H1 (cell line): ENCODE data around the gene COQ9. TPM values are rescaled to one million over a fixed set of nuclear protein-coding genes. Genes with fewer than 3 reads are reported as not detected.

Source experiments
- BCL11A ChIP-seq, 2 experiments: IDR thresholded peaks; one replicate each; pipeline ENCODE4 v1.6.1; 2011; ENCODE audit warnings: low read depth in 2 of 2, low read length in 2 of 2, mild to moderate bottlenecking in 2 of 2
- EP300 ChIP-seq, 2 experiments: IDR thresholded peaks; 1 replicate in 1 of 2; 2 replicates in 1 of 2; pipeline ENCODE4 v1.6.1; 2011 to 2012; ENCODE audit warnings: low read depth in 2 of 2, low read length in 2 of 2, mild to moderate bottlenecking in 2 of 2, borderline replicate concordance in 1 of 2, inconsistent platforms in 1 of 2, moderate library complexity in 1 of 2
- EZH2 ChIP-seq: fragments of 200-600 bp; sonication (generic); IDR thresholded peaks from 2 replicates; pipeline ENCODE4 v1.7.1; 2012; ENCODE audit warnings: low read depth, mild to moderate bottlenecking, moderate library complexity, low read length, inconsistent platforms; ENCODE audit not compliant: severe bottlenecking
- KDM4A ChIP-seq: IDR thresholded peaks from one replicate; pipeline ENCODE4 v1.7.1; 2012; ENCODE audit warnings: low read depth, mild to moderate bottlenecking, moderate library complexity, low read length, inconsistent platforms; ENCODE audit not compliant: severe bottlenecking
- RFX5 ChIP-seq: IDR thresholded peaks from 2 replicates; pipeline ENCODE4 v1.6.1; 2011; ENCODE audit warnings: low read depth, low read length, improper control_type of control experiment, borderline replicate concordance
- SIN3A ChIP-seq, 2 experiments: IDR thresholded peaks in 1 of 2; conservative IDR thresholded peaks in 1 of 2; 2 replicates each; pipeline ENCODE4 v1.6.1; 2011 to 2012; ENCODE audit warnings: low read length in 2 of 2, improper control_type of control experiment in 1 of 2, low read depth in 1 of 2, mild to moderate bottlenecking in 1 of 2
- SP4 ChIP-seq: IDR thresholded peaks from 2 replicates; pipeline ENCODE4 v1.6.1; 2012; ENCODE audit warnings: low read length, inconsistent platforms
- SUZ12 ChIP-seq: fragments of 200-600 bp; sonication (generic); IDR thresholded peaks from 2 replicates; pipeline ENCODE4 v1.6.1; 2012; ENCODE audit warnings: mild to moderate bottlenecking, inconsistent platforms, low read length, moderate library complexity, mixed read lengths
- polyA plus RNA-seq, 7 experiments: library from polyadenylated mRNA; depleted of rRNA in 3 of 7; stranded (reverse) in 5 of 7; unstranded in 2 of 7; fragments of >200 nt in 5 of 7; fragments of 200-250 nt in 2 of 7; gene quantifications; 1 replicate in 5 of 7; 2 replicates in 1 of 7; 4 replicates in 1 of 7; pipeline versions ENCODE4 v1.2.1 to v1.2.3, GENCODE V29; 2011 to 2013; ENCODE audit warnings: missing spikeins in 2 of 7, mixed read lengths in 2 of 7
- total RNA-seq: library from RNA; stranded (reverse); fragmentation: NEBNext Ultra II Directional; extraction: Animal tissue kit (Norgen Biotek cat#: 25700); gene quantifications from 2 replicates; pipeline ENCODE4 v1.2.1, GENCODE V29; 2021
- TF ChIP-seq, protein P1 (sequence below): fragments of 300-600 bp; sonication (generic); IDR thresholded peaks from 2 replicates; pipeline ENCODE4 v1.7.1; 2012; ENCODE audit warnings: low read length, moderate library complexity, mild to moderate bottlenecking, inconsistent platforms; ENCODE audit not compliant: insufficient replicate concordance

The COQ9 gene
- total and polyA plus RNA-seq, 2 of the 8 experiments (the other 6 are each of a cell fraction or from before 2014, with no cell fraction given) = 33.3 to 60.3 TPM

- TF ChIP-seq, protein P1, sequence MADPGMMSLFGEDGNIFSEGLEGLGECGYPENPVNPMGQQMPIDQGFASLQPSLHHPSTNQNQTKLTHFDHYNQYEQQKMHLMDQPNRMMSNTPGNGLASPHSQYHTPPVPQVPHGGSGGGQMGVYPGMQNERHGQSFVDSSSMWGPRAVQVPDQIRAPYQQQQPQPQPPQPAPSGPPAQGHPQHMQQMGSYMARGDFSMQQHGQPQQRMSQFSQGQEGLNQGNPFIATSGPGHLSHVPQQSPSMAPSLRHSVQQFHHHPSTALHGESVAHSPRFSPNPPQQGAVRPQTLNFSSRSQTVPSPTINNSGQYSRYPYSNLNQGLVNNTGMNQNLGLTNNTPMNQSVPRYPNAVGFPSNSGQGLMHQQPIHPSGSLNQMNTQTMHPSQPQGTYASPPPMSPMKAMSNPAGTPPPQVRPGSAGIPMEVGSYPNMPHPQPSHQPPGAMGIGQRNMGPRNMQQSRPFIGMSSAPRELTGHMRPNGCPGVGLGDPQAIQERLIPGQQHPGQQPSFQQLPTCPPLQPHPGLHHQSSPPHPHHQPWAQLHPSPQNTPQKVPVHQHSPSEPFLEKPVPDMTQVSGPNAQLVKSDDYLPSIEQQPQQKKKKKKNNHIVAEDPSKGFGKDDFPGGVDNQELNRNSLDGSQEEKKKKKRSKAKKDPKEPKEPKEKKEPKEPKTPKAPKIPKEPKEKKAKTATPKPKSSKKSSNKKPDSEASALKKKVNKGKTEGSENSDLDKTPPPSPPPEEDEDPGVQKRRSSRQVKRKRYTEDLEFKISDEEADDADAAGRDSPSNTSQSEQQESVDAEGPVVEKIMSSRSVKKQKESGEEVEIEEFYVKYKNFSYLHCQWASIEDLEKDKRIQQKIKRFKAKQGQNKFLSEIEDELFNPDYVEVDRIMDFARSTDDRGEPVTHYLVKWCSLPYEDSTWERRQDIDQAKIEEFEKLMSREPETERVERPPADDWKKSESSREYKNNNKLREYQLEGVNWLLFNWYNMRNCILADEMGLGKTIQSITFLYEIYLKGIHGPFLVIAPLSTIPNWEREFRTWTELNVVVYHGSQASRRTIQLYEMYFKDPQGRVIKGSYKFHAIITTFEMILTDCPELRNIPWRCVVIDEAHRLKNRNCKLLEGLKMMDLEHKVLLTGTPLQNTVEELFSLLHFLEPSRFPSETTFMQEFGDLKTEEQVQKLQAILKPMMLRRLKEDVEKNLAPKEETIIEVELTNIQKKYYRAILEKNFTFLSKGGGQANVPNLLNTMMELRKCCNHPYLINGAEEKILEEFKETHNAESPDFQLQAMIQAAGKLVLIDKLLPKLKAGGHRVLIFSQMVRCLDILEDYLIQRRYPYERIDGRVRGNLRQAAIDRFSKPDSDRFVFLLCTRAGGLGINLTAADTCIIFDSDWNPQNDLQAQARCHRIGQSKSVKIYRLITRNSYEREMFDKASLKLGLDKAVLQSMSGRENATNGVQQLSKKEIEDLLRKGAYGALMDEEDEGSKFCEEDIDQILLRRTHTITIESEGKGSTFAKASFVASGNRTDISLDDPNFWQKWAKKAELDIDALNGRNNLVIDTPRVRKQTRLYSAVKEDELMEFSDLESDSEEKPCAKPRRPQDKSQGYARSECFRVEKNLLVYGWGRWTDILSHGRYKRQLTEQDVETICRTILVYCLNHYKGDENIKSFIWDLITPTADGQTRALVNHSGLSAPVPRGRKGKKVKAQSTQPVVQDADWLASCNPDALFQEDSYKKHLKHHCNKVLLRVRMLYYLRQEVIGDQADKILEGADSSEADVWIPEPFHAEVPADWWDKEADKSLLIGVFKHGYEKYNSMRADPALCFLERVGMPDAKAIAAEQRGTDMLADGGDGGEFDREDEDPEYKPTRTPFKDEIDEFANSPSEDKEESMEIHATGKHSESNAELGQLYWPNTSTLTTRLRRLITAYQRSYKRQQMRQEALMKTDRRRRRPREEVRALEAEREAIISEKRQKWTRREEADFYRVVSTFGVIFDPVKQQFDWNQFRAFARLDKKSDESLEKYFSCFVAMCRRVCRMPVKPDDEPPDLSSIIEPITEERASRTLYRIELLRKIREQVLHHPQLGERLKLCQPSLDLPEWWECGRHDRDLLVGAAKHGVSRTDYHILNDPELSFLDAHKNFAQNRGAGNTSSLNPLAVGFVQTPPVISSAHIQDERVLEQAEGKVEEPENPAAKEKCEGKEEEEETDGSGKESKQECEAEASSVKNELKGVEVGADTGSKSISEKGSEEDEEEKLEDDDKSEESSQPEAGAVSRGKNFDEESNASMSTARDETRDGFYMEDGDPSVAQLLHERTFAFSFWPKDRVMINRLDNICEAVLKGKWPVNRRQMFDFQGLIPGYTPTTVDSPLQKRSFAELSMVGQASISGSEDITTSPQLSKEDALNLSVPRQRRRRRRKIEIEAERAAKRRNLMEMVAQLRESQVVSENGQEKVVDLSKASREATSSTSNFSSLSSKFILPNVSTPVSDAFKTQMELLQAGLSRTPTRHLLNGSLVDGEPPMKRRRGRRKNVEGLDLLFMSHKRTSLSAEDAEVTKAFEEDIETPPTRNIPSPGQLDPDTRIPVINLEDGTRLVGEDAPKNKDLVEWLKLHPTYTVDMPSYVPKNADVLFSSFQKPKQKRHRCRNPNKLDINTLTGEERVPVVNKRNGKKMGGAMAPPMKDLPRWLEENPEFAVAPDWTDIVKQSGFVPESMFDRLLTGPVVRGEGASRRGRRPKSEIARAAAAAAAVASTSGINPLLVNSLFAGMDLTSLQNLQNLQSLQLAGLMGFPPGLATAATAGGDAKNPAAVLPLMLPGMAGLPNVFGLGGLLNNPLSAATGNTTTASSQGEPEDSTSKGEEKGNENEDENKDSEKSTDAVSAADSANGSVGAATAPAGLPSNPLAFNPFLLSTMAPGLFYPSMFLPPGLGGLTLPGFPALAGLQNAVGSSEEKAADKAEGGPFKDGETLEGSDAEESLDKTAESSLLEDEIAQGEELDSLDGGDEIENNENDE = no peak
- peak; percentile 66 to 78; a peak in 1 of 4 replicates for TF ChIP-seq SIN3A (conservative IDR thresholded peaks at IDR 0.05 in 1 of 2, IDR thresholded peaks at IDR 0.05 in 1 of 2; ENCODE audit: low read depth in 1 of 2, low read length in 2 of 2)
- TF ChIP-seq EP300 (IDR thresholded peaks at IDR 0.05; ENCODE audit: borderline replicate concordance in 1 of 2, low read depth in 2 of 2, low read length in 2 of 2) = no peak
- TF ChIP-seq RFX5 = no peak
- TF ChIP-seq SUZ12 = no peak
- TF ChIP-seq SP4 = no peak
- TF ChIP-seq BCL11A (IDR thresholded peaks at IDR 0.05; ENCODE audit: low read depth in 2 of 2, low read length in 2 of 2) = no peak
- TF ChIP-seq KDM4A = peak; percentile 99
- TF ChIP-seq EZH2 = no peak
These were observed at the start of gene COQ9, which contains the start of gene CIAPIN1 (continued) for GRCh38 chr16:57447186-57447962.
